Gastrocnemius medialis (tissue), 4 donors: ENCODE measurements around the gene TEX48. TPM values are rescaled to one million over a fixed set of nuclear protein-coding genes. Genes with fewer than 3 reads are reported as not detected.

Experiments used
- ATAC-seq, 2 donors: fragments of 150-250 bp; one replicate each; pipeline ENCODE4 v1.9.1; 2016
- DNase-seq, 2 donors: peaks; one replicate each; pipeline ENCODE4 v3.0.0-alpha.2; 2019
- H3K27ac ChIP-seq, 4 donors: fragments of 200-600 bp; sonication (generic); 1 replicate in 1 of 4; 2 replicates in 3 of 4; pipeline ENCODE4 v1.5.1; 2016 to 2018; ENCODE audit warnings: mild to moderate bottlenecking in 2 of 4, moderate library complexity in 1 of 4
- H3K27me3 ChIP-seq, 3 donors: fragments of 200-600 bp; sonication (generic) in 2 of 3; 1 replicate in 1 of 3; 2 replicates in 2 of 3; pipeline versions ENCODE4 v1.5.1 to v1.6.0; 2016 to 2019; ENCODE audit warnings: mild to moderate bottlenecking in 1 of 3, moderate library complexity in 1 of 3
- H3K36me3 ChIP-seq, 2 donors: fragments of 200-600 bp; sonication (generic) in 1 of 2; one replicate each; pipeline ENCODE4 v1.5.1; 2017 to 2018
- H3K4me1 ChIP-seq, 2 donors: fragments of 200-600 bp; sonication (generic) in 1 of 2; one replicate each; pipeline ENCODE4 v1.5.1; 2016 to 2017; ENCODE audit warnings: mild to moderate bottlenecking in 2 of 2
- H3K4me3 ChIP-seq, 4 donors: fragments of 200-600 bp; sonication (generic) in 3 of 4; 1 replicate in 1 of 4; 2 replicates in 3 of 4; pipeline ENCODE4 v1.5.1; 2016 to 2019; ENCODE audit warnings: mild to moderate bottlenecking in 2 of 4
- H3K9me3 ChIP-seq, 3 donors: fragments of 200-600 bp; sonication (generic) in 2 of 3; 1 replicate in 1 of 3; 2 replicates in 2 of 3; pipeline ENCODE4 v1.5.1; 2016 to 2019
- POLR2A ChIP-seq, 2 donors: fragments of 450-650 bp; IDR thresholded peaks; one replicate each; pipeline ENCODE4 v1.6.1; 2017; ENCODE audit warnings: antibody characterized with exemption in 2 of 2, mild to moderate bottlenecking in 2 of 2, moderate library complexity in 2 of 2
- in situ Hi-C, 4 donors: fragments of 200-750 bp; cut with MboI; loops; one replicate each; pipeline versions ENCODE4 v1.15.0 to v1.8.0; 2017; ENCODE audit warnings: low sequenced_read_pairs in 4 of 4
- intact Hi-C: fragments of 100-400 bp; cut with DNase I; formaldehyde crosslinking; loops from one replicate; pipeline ENCODE4 v1.15.1; 2023; ENCODE audit warnings: low total_unique reads
- total RNA-seq, 4 donors: library from RNA; depleted of rRNA; stranded (reverse); fragments of >200 nt; gene quantifications; one replicate each; pipeline versions ENCODE4 v1.1.0 to v1.2.3, GENCODE V29; 2016
- TF ChIP-seq, protein P1 (sequence below), 5 experiments: fragments of 450-650 bp in 3 of 5; fragments of 200-600 bp in 2 of 5; sonication (generic) in 2 of 5; IDR thresholded peaks in 4 of 5; conservative IDR thresholded peaks in 1 of 5; 1 replicate in 4 of 5; 2 replicates in 1 of 5; pipeline ENCODE4 v1.5.1; 2016 to 2019; ENCODE audit warnings: antibody characterized with exemption in 5 of 5, mild to moderate bottlenecking in 3 of 5, moderate library complexity in 3 of 5

The TEX48 gene
- total RNA-seq, 4 donors from 2014 or later = not detected

DNA sequence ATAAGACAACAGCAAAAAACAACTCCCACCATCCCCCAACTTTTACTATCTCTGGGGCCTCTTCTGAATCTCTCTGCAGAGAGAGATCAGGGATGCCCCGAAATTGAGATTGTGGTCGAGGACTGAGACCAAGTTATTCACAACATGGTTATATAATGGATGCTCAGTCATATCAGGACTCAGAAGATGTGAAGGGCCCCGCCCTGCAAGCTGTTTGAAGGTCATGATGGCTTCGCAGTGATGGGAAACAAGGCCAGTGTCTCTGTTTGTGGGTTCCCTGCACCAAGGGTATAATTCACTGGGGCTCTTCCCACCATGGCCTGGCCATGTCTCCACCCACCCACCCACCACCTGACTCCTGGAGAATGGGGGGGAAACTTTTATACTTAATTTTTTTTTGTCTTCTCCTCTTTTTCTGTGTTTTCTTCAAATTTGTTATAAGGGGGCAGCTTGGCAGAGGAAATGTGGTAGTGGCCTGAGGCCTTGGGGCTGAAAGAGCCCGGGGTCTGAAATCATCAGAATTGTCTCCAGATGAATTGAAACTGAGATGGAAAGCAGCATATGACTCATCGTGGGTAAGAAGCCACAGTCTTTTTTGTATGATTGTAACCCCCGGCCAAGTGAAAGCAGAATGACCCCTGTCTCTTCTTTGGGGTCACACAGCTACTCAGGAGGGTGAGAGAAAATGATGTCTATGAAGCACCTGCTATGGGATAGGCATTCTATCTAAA, 15.0 kb upstream of the TEX48 start:
- in situ Hi-C loops (loop anchor here in 1 of 4 donors (25.0 kb wide), 1 partner anchor 815 kb away; no protein-coding TSS in a partner anchor), intact Hi-C loops (no loop called here)
- Histone ChIP-seq H3K9me3 (no peaks in the 10 kb centered on the region), H3K27ac (no peak overlapping the region), H3K36me3 (no peaks in the 10 kb centered on the region), H3K4me3 (no peak overlapping the region), H3K27me3 (no peaks in the 10 kb centered on the region), H3K4me1 (no peaks in the 10 kb centered on the region)
- DNase-seq (no peak), ATAC-seq (no peak)
- TF ChIP-seq, protein P1, sequence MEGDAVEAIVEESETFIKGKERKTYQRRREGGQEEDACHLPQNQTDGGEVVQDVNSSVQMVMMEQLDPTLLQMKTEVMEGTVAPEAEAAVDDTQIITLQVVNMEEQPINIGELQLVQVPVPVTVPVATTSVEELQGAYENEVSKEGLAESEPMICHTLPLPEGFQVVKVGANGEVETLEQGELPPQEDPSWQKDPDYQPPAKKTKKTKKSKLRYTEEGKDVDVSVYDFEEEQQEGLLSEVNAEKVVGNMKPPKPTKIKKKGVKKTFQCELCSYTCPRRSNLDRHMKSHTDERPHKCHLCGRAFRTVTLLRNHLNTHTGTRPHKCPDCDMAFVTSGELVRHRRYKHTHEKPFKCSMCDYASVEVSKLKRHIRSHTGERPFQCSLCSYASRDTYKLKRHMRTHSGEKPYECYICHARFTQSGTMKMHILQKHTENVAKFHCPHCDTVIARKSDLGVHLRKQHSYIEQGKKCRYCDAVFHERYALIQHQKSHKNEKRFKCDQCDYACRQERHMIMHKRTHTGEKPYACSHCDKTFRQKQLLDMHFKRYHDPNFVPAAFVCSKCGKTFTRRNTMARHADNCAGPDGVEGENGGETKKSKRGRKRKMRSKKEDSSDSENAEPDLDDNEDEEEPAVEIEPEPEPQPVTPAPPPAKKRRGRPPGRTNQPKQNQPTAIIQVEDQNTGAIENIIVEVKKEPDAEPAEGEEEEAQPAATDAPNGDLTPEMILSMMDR (IDR thresholded peaks at IDR 0.05 in 4 of 5, conservative IDR thresholded peaks at IDR 0.05 in 1 of 5) = no peak
- no peak for TF ChIP-seq POLR2A (IDR thresholded peaks at IDR 0.05)

DNA sequence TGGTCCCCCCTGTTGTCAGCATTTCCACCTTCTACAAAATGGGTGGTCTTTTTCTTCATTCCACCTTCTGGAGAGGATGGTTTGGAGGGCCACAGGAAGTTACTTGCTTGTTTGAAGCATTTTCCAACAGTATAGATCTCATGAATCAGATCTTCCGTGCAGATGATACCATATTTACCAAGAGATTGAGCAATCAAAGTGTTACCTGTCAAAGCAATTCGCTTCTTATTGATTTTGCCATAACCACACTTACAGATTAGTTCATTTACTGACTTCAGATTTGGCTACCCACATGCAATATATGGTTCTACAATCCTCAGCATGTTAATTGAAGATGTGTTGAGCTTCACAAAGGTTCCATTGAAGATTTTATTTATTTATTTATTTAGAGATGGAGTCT, 14.0 kb upstream of the TEX48 start:
- Histone ChIP-seq H3K36me3 (no peaks in the 10 kb centered on the region), H3K4me3 (no peak overlapping the region), H3K27ac (no peak overlapping the region), H3K4me1 (no peaks in the 10 kb centered on the region), H3K9me3 (no peaks in the 10 kb centered on the region), H3K27me3 (no peaks in the 10 kb centered on the region)
- ATAC-seq (no peak), DNase-seq (no peak)
- TF ChIP-seq, protein P1 (IDR thresholded peaks at IDR 0.05 in 4 of 5, conservative IDR thresholded peaks at IDR 0.05 in 1 of 5) = no peak
- TF ChIP-seq POLR2A (IDR thresholded peaks at IDR 0.05) = no peak
- intact Hi-C loops = no loop called here
- in situ Hi-C loops = loop anchor here in 1 of 4 donors (25.0 kb wide), 1 partner anchor 816 kb away; no protein-coding TSS in a partner anchor

DNA sequence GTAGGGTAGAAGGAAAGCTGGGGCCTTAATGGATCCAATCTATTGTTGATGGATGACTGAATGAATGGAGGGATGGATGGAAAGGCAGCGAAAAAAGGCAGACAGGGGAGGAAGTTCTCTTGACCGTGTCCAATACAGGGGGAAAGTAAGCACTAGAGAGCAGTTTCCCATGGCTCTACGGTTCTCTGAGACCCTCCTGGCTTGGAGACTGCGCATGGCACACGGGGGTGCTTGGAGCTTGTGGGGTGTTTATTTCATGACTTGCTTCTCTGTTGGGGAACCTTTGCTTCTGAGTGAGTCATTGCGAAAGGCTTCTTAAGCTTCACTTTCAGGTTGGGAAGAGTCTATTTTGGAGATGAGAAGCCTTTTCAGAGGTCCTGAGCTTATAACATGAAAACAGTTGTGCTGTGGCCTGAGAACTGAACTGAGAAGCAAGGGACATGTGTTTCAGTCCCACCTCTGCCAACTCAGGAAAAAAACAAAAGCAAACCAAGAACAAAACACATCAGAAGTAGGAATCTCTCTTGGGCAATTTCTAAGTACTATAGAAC, 12.8 kb upstream of the TEX48 start:
- in situ Hi-C loops = loop anchor here in 1 of 4 donors (25.0 kb wide), 1 partner anchor 818 kb away; no protein-coding TSS in a partner anchor
- Histone ChIP-seq H3K9me3 (no peaks in the 10 kb centered on the region), H3K27ac (no peak overlapping the region), H3K4me1 (no peaks in the 10 kb centered on the region), H3K27me3 (no peaks in the 10 kb centered on the region), H3K4me3 (no peak overlapping the region), H3K36me3 (no peaks in the 10 kb centered on the region)
- ATAC-seq = no peak
- no peak for DNase-seq
- TF ChIP-seq, protein P1 (IDR thresholded peaks at IDR 0.05 in 4 of 5, conservative IDR thresholded peaks at IDR 0.05 in 1 of 5) = no peak
- TF ChIP-seq POLR2A (IDR thresholded peaks at IDR 0.05) = no peak
- intact Hi-C loops = no loop called here

DNA sequence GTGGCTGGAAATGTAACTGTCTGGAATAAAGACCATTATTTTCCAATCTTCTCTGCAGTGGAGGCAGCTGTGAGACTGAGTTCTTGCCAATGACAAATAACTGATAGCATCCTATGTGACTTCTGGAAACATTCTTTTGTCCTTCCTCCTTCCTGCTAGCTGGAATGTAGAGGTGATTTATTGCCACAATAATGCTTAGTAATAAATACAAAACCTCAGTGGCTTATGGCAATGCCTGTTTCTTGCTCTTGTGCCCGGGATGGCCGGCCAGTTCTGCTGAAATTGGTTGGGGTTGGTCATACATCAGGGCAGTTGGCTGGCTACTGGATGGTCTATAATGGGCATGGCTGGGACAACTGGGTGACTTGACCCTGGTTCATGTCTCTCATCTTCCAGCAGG, 12.2 kb upstream of the TEX48 start:
- H3K9me3 ChIP-seq = no peaks in the 10 kb centered on the region
- intact Hi-C loops = no loop called here
- no peak for TF ChIP-seq POLR2A (IDR thresholded peaks at IDR 0.05)
- TF ChIP-seq, protein P1 (IDR thresholded peaks at IDR 0.05 in 4 of 5, conservative IDR thresholded peaks at IDR 0.05 in 1 of 5) = no peak
- H3K4me3 ChIP-seq = no peak overlapping the region
- no peaks in the 10 kb centered on the region for H3K36me3 ChIP-seq
- H3K4me1 ChIP-seq = no peaks in the 10 kb centered on the region
- H3K27me3 ChIP-seq = no peaks in the 10 kb centered on the region
- H3K27ac ChIP-seq = no peak overlapping the region
- in situ Hi-C loops = loop anchor here in 1 of 4 donors (25.0 kb wide), 1 partner anchor 818 kb away; no protein-coding TSS in a partner anchor
- ATAC-seq = no peak
- no peak for DNase-seq
